CD14-positive monocyte (primary cell): ENCODE measurements around the gene NPEPL1. TPM values are rescaled to one million over a fixed set of nuclear protein-coding genes. Genes with fewer than 3 reads are reported as not detected.

Experiments used
- DNase-seq, 3 donors: peaks; one replicate each; pipeline ENCODE4 v3.0.0-alpha.2; 2011 to 2022
- H2AFZ ChIP-seq: 2 replicates; pipeline ENCODE4 v1.6.0; 2012; ENCODE audit warnings: mild to moderate bottlenecking, low read depth, low read length, inconsistent platforms; ENCODE audit not compliant: insufficient read depth, poor library complexity, severe bottlenecking
- H3K27ac ChIP-seq, 2 donors: 1 replicate in 1 of 2; 2 replicates in 1 of 2; pipeline ENCODE4 v1.5.1; 2012 to 2013; ENCODE audit warnings: low read length in 2 of 2, control low read depth in 1 of 2, inconsistent platforms in 1 of 2, low read depth in 1 of 2, mild to moderate bottlenecking in 1 of 2
- H3K27me3 ChIP-seq, 2 donors: one replicate each; pipeline versions ENCODE4 v1.6.0 to v1.6.1; 2011 to 2013; ENCODE audit warnings: low read length in 2 of 2; ENCODE audit not compliant: control insufficient read depth in 2 of 2, insufficient read depth in 2 of 2
- H3K36me3 ChIP-seq, 2 donors: replicated peaks in 1 of 2; 1 replicate in 1 of 2; 2 replicates in 1 of 2; pipeline versions ENCODE4 v1.5.1 to v1.6.1; 2012 to 2013; ENCODE audit warnings: low read length in 2 of 2, control low read depth in 1 of 2, inconsistent platforms in 1 of 2, mild to moderate bottlenecking in 1 of 2; ENCODE audit not compliant: insufficient read depth in 2 of 2, control insufficient read depth in 1 of 2
- H3K4me1 ChIP-seq, 2 donors: 1 replicate in 1 of 2; 2 replicates in 1 of 2; pipeline versions ENCODE4 v1.5.1 to v1.6.1; 2012 to 2013; ENCODE audit warnings: low read length in 2 of 2, control low read depth in 1 of 2, inconsistent platforms in 1 of 2, mild to moderate bottlenecking in 1 of 2, moderate library complexity in 1 of 2; ENCODE audit not compliant: insufficient read depth in 2 of 2, control insufficient read depth in 1 of 2
- H3K4me2 ChIP-seq: replicated peaks from 2 replicates; pipeline ENCODE3; 2012; ENCODE audit warnings: low read length, moderate library complexity, mild to moderate bottlenecking; ENCODE audit not compliant: poor library complexity, severe bottlenecking; ENCODE audit errors: extremely low read depth
- H3K4me3 ChIP-seq, 3 experiments: fragments of 200-600 bp in 1 of 3; sonication (generic) in 1 of 3; replicated peaks in 1 of 3; 1 replicate in 2 of 3; 2 replicates in 1 of 3; pipeline ENCODE4 v1.5.1; 2011 to 2013; ENCODE audit warnings: low read length in 3 of 3, mild to moderate bottlenecking in 3 of 3, control low read depth in 2 of 3, low read depth in 2 of 3, inconsistent platforms in 1 of 3, moderate library complexity in 1 of 3
- H3K79me2 ChIP-seq: 2 replicates; pipeline ENCODE4 v1.6.0; 2012; ENCODE audit warnings: mild to moderate bottlenecking, control low read depth, inconsistent platforms, low read length, moderate library complexity; ENCODE audit not compliant: insufficient read depth
- H3K9ac ChIP-seq: 2 replicates; pipeline ENCODE4 v1.6.0; 2017; ENCODE audit warnings: low read length, mild to moderate bottlenecking; ENCODE audit not compliant: insufficient read depth, poor library complexity, severe bottlenecking
- H3K9me3 ChIP-seq, 2 donors: replicated peaks in 1 of 2; 1 replicate in 1 of 2; 2 replicates in 1 of 2; pipeline versions ENCODE4 v1.5.1 to v1.6.1; 2012 to 2013; ENCODE audit warnings: low read length in 2 of 2, control low read depth in 1 of 2; ENCODE audit not compliant: control insufficient read depth in 1 of 2, insufficient read depth in 1 of 2
- H4K20me1 ChIP-seq: 2 replicates; pipeline ENCODE4 v1.6.0; 2012; ENCODE audit warnings: mild to moderate bottlenecking, low read length, control low read depth, moderate library complexity; ENCODE audit not compliant: insufficient read depth
- H3K27ac Mint-ChIP-seq, 7 donors: one replicate each; pipeline ENCODE4 v1.8.0; 2020; ENCODE audit warnings: mild to moderate bottlenecking in 7 of 7, mixed read lengths in 7 of 7, moderate library complexity in 6 of 7, inconsistent platforms in 2 of 7
- H3K27me3 Mint-ChIP-seq, 3 donors: one replicate each; pipeline ENCODE4 v1.8.0; 2021 to 2022; ENCODE audit warnings: low read depth in 3 of 3, mild to moderate bottlenecking in 3 of 3, mixed read lengths in 3 of 3, moderate library complexity in 3 of 3, inconsistent platforms in 1 of 3
- H3K36me3 Mint-ChIP-seq, 2 donors: one replicate each; pipeline ENCODE4 v1.8.0; 2020; ENCODE audit warnings: mixed read lengths in 2 of 2, inconsistent platforms in 1 of 2, mild to moderate bottlenecking in 1 of 2
- H3K4me1 Mint-ChIP-seq: one replicate; pipeline ENCODE4 v1.8.0; 2020; ENCODE audit warnings: mild to moderate bottlenecking, mixed read lengths
- H3K4me3 Mint-ChIP-seq, 2 donors: one replicate each; pipeline ENCODE4 v1.8.0; 2020; ENCODE audit warnings: mild to moderate bottlenecking in 2 of 2, mixed read lengths in 2 of 2, moderate library complexity in 1 of 2
- H3K9me3 Mint-ChIP-seq, 7 donors: one replicate each; pipeline ENCODE4 v1.8.0; 2020 to 2022; ENCODE audit warnings: mixed read lengths in 7 of 7, mild to moderate bottlenecking in 6 of 7, moderate library complexity in 6 of 7, inconsistent platforms in 2 of 7
- CTCF ChIP-seq: fragments of 200-600 bp; IDR thresholded peaks from one replicate; pipeline ENCODE4 v1.8.0; 2022; ENCODE audit warnings: antibody characterized with exemption, mild to moderate bottlenecking
- WGBS: methylation state at CpG from one replicate; pipeline ENCODE4 v1.1.5; 2013; ENCODE audit warnings: missing lambda C conversion rate; ENCODE audit not compliant: insufficient coverage; 5-methylcytosine and 5-hydroxymethylcytosine counted together
- intact Hi-C, 2 donors: fragments of 100-400 bp; cut with micrococcal nuclease; formaldehyde crosslinking; loops; one replicate each; pipeline versions ENCODE4 v1.15.0 to v1.15.1; 2023
- polyA plus RNA-seq, 3 donors: library from polyadenylated mRNA; depleted of rRNA in 1 of 3; unstranded in 2 of 3; stranded (reverse) in 1 of 3; fragments of 300-500 nt in 2 of 3; fragments of >200 nt in 1 of 3; fragmentation: Illumina TruSeq in 2 of 3; gene quantifications; 1 replicate in 2 of 3; 2 replicates in 1 of 3; pipeline ENCODE4 v1.2.3, GENCODE V29; 2012 to 2021

Gene NPEPL1
- polyA plus RNA-seq, 3 donors = 37.6 to 109 (median 39.6) TPM

GRCh38 chr20:58664883-58665282 is 27.7 kb upstream of the NPEPL1 start:
- H3K4me1 ChIP-seq = no peaks in the 10 kb centered on the region
- H3K79me2 ChIP-seq = peaks cover 76% of the 10 kb centered on the region
- DNase-seq = no peak
- peaks cover 57 to 95% of the 10 kb centered on the region in 2 donors for H3K36me3 ChIP-seq
- Mint-ChIP-seq H3K9me3 (no peaks in the 10 kb centered on the region), H3K36me3 (peaks cover 53 to 74% of the 10 kb centered on the region in 2 donors), H3K27ac (peak overlapping the region in 2 of 7 donors; percentile 41 to 74), H3K27me3 (peaks cover 0 to 1% (median 0%) of the 10 kb centered on the region in 3 donors), H3K4me3 (no peak overlapping the region), H3K4me1 (peaks cover 16% of the 10 kb centered on the region)
- H3K4me2 ChIP-seq = no peak overlapping the region
- peak overlapping the region in 1 of 2 donors; percentile 28 for H3K27ac ChIP-seq
- WGBS = 81% methylated on average over 4 of the region's 5 CpGs
- intact Hi-C loops = no loop called here
- no peak overlapping the region for H2AFZ ChIP-seq
- no peaks in the 10 kb centered on the region for H3K9me3 ChIP-seq
- H3K4me3 ChIP-seq = no peak overlapping the region
- H3K27me3 ChIP-seq = no peaks in the 10 kb centered on the region
- no peak for TF ChIP-seq CTCF
- H4K20me1 ChIP-seq = peaks cover 93% of the 10 kb centered on the region
- no peak overlapping the region for H3K9ac ChIP-seq

GRCh38 chr20:58665606-58666005 is 27.0 kb upstream of the NPEPL1 start:
- Mint-ChIP-seq H3K4me3 (no peak overlapping the region), H3K27ac (peak overlapping the region in 3 of 7 donors; percentile 18 to 74 (median 41)), H3K4me1 (peaks cover 12% of the 10 kb centered on the region), H3K36me3 (peaks cover 56 to 74% of the 10 kb centered on the region in 2 donors), H3K9me3 (no peaks in the 10 kb centered on the region), H3K27me3 (peaks cover 0 to 1% (median 0%) of the 10 kb centered on the region in 3 donors)
- H3K4me1 ChIP-seq = no peaks in the 10 kb centered on the region
- no peak overlapping the region for H3K9ac ChIP-seq
- peak overlapping the region in 1 of 2 donors; percentile 28 for H3K27ac ChIP-seq
- no peaks in the 10 kb centered on the region for H3K27me3 ChIP-seq
- TF ChIP-seq CTCF = no peak
- no peaks in the 10 kb centered on the region for H3K9me3 ChIP-seq
- no peak overlapping the region for H3K4me2 ChIP-seq
- peaks cover 93% of the 10 kb centered on the region for H4K20me1 ChIP-seq
- peaks cover 64 to 95% of the 10 kb centered on the region in 2 donors for H3K36me3 ChIP-seq
- peaks cover 69% of the 10 kb centered on the region for H3K79me2 ChIP-seq
- intact Hi-C loops = no loop called here
- H3K4me3 ChIP-seq = no peak overlapping the region
- H2AFZ ChIP-seq = no peak overlapping the region
- DNase-seq = no peak
- 92% methylated on average over 11 of the region's 11 CpGs for WGBS
